NOMO-1 treated with DMSO at 0.1 percent for 48 hours (cell line): ENCODE data around the gene PRKACB.
A peak's percentile ranks its signal among the peaks of the same experiment; 100 is the strongest.
"Not testable (repeated sequence)": the region's sequence is repeated elsewhere in the genome, so short reads cannot be mapped to it uniquely, and the experiment has no call there.

Experiments
- DNase-seq: peaks from one replicate; lab custom pipeline; 2025; ENCODE audit not compliant: unreplicated experiment; lab: John Stamatoyannopoulos, UW

Gene PRKACB

GRCh38 chr1:84214115-84214956 is 70.3 kb downstream of the PRKACB start:
- DNase-seq: no peak

GRCh38 chr1:84217239-84217638 is 73.2 kb downstream of the PRKACB start:
- no peak for DNase-seq

- no peak for DNase-seq
These were observed 79.8 kb downstream of the PRKACB start for GRCh38 chr1:84223751-84224432.

- DNase-seq: no peak
These were observed 80.8 kb downstream of the PRKACB start for GRCh38 chr1:84224905-84225304.

- no peak for DNase-seq
These were observed 81.6 kb downstream of the PRKACB start for GRCh38 chr1:84225646-84226045.

- not testable (repeated sequence) for DNase-seq
These were observed 88.6 kb downstream of the PRKACB start for GRCh38 chr1:84232676-84233075.

- peak; percentile 84 for DNase-seq
These were observed 92.2 kb downstream of the PRKACB start for GRCh38 chr1:84236256-84236655.

- no peak for DNase-seq
These were observed 98.6 kb downstream of the PRKACB start for GRCh38 chr1:84242641-84243040.

- DNase-seq: no peak
These were observed 101.5 kb downstream of the PRKACB start for GRCh38 chr1:84245563-84245962.

GRCh38 chr1:84246213-84246612 is 102.1 kb downstream of the PRKACB start:
- no peak for DNase-seq

GRCh38 chr1:84247425-84248220 is 103.6 kb downstream of the PRKACB start:
- DNase-seq: no peak

- no peak for DNase-seq
These were observed 106.6 kb downstream of the PRKACB start for GRCh38 chr1:84250668-84251067.

- DNase-seq: no peak
These were observed 109.0 kb downstream of the PRKACB start for GRCh38 chr1:84253036-84253435.

- peak; percentile 11 for DNase-seq
These were observed 109.8 kb downstream of the PRKACB start for GRCh38 chr1:84253891-84254290.

- no peak for DNase-seq
These were observed 110.7 kb downstream of the PRKACB start for GRCh38 chr1:84254703-84255238.

- no peak for DNase-seq
These were observed 111.5 kb downstream of the PRKACB start for GRCh38 chr1:84255582-84255981.

GRCh38 chr1:84257617-84258016 is 113.5 kb downstream of the PRKACB start:
- DNase-seq: no peak

GRCh38 chr1:84259376-84259775 is 115.3 kb downstream of the PRKACB start:
- DNase-seq: no peak

GRCh38 chr1:84259989-84260388 is 115.9 kb downstream of the PRKACB start:
- no peak for DNase-seq

- DNase-seq: no peak
These were observed 116.9 kb downstream of the PRKACB start for GRCh38 chr1:84260852-84261518.

- DNase-seq: no peak
These were observed 120.9 kb downstream of the PRKACB start for GRCh38 chr1:84264961-84265360.
